CD14-positive monocyte (primary cell): Measurements from ENCODE around the gene EFEMP2. TPM values are rescaled to one million over a fixed set of nuclear protein-coding genes. Genes with fewer than 3 reads are reported as not detected.

Experiments used
- DNase-seq, 3 donors: peaks; one replicate each; pipeline ENCODE4 v3.0.0-alpha.2; 2011 to 2022
- H2AFZ ChIP-seq: 2 replicates; pipeline ENCODE4 v1.6.0; 2012; ENCODE audit warnings: mild to moderate bottlenecking, low read depth, low read length, inconsistent platforms; ENCODE audit not compliant: insufficient read depth, poor library complexity, severe bottlenecking
- H3K27ac ChIP-seq, 2 donors: 1 replicate in 1 of 2; 2 replicates in 1 of 2; pipeline ENCODE4 v1.5.1; 2012 to 2013; ENCODE audit warnings: low read length in 2 of 2, control low read depth in 1 of 2, inconsistent platforms in 1 of 2, low read depth in 1 of 2, mild to moderate bottlenecking in 1 of 2
- H3K27me3 ChIP-seq, 2 donors: one replicate each; pipeline versions ENCODE4 v1.6.0 to v1.6.1; 2011 to 2013; ENCODE audit warnings: low read length in 2 of 2; ENCODE audit not compliant: control insufficient read depth in 2 of 2, insufficient read depth in 2 of 2
- H3K36me3 ChIP-seq, 2 donors: replicated peaks in 1 of 2; 1 replicate in 1 of 2; 2 replicates in 1 of 2; pipeline versions ENCODE4 v1.5.1 to v1.6.1; 2012 to 2013; ENCODE audit warnings: low read length in 2 of 2, control low read depth in 1 of 2, inconsistent platforms in 1 of 2, mild to moderate bottlenecking in 1 of 2; ENCODE audit not compliant: insufficient read depth in 2 of 2, control insufficient read depth in 1 of 2
- H3K4me1 ChIP-seq, 2 donors: 1 replicate in 1 of 2; 2 replicates in 1 of 2; pipeline versions ENCODE4 v1.5.1 to v1.6.1; 2012 to 2013; ENCODE audit warnings: low read length in 2 of 2, control low read depth in 1 of 2, inconsistent platforms in 1 of 2, mild to moderate bottlenecking in 1 of 2, moderate library complexity in 1 of 2; ENCODE audit not compliant: insufficient read depth in 2 of 2, control insufficient read depth in 1 of 2
- H3K4me2 ChIP-seq: replicated peaks from 2 replicates; pipeline ENCODE3; 2012; ENCODE audit warnings: low read length, moderate library complexity, mild to moderate bottlenecking; ENCODE audit not compliant: poor library complexity, severe bottlenecking; ENCODE audit errors: extremely low read depth
- H3K4me3 ChIP-seq, 3 experiments: fragments of 200-600 bp in 1 of 3; sonication (generic) in 1 of 3; replicated peaks in 1 of 3; 1 replicate in 2 of 3; 2 replicates in 1 of 3; pipeline ENCODE4 v1.5.1; 2011 to 2013; ENCODE audit warnings: low read length in 3 of 3, mild to moderate bottlenecking in 3 of 3, control low read depth in 2 of 3, low read depth in 2 of 3, inconsistent platforms in 1 of 3, moderate library complexity in 1 of 3
- H3K79me2 ChIP-seq: 2 replicates; pipeline ENCODE4 v1.6.0; 2012; ENCODE audit warnings: mild to moderate bottlenecking, control low read depth, inconsistent platforms, low read length, moderate library complexity; ENCODE audit not compliant: insufficient read depth
- H3K9ac ChIP-seq: 2 replicates; pipeline ENCODE4 v1.6.0; 2017; ENCODE audit warnings: low read length, mild to moderate bottlenecking; ENCODE audit not compliant: insufficient read depth, poor library complexity, severe bottlenecking
- H3K9me3 ChIP-seq, 2 donors: replicated peaks in 1 of 2; 1 replicate in 1 of 2; 2 replicates in 1 of 2; pipeline versions ENCODE4 v1.5.1 to v1.6.1; 2012 to 2013; ENCODE audit warnings: low read length in 2 of 2, control low read depth in 1 of 2; ENCODE audit not compliant: control insufficient read depth in 1 of 2, insufficient read depth in 1 of 2
- H4K20me1 ChIP-seq: 2 replicates; pipeline ENCODE4 v1.6.0; 2012; ENCODE audit warnings: mild to moderate bottlenecking, low read length, control low read depth, moderate library complexity; ENCODE audit not compliant: insufficient read depth
- H3K27ac Mint-ChIP-seq, 7 donors: one replicate each; pipeline ENCODE4 v1.8.0; 2020; ENCODE audit warnings: mild to moderate bottlenecking in 7 of 7, mixed read lengths in 7 of 7, moderate library complexity in 6 of 7, inconsistent platforms in 2 of 7
- H3K27me3 Mint-ChIP-seq, 3 donors: one replicate each; pipeline ENCODE4 v1.8.0; 2021 to 2022; ENCODE audit warnings: low read depth in 3 of 3, mild to moderate bottlenecking in 3 of 3, mixed read lengths in 3 of 3, moderate library complexity in 3 of 3, inconsistent platforms in 1 of 3
- H3K36me3 Mint-ChIP-seq, 2 donors: one replicate each; pipeline ENCODE4 v1.8.0; 2020; ENCODE audit warnings: mixed read lengths in 2 of 2, inconsistent platforms in 1 of 2, mild to moderate bottlenecking in 1 of 2
- H3K4me1 Mint-ChIP-seq: one replicate; pipeline ENCODE4 v1.8.0; 2020; ENCODE audit warnings: mild to moderate bottlenecking, mixed read lengths
- H3K4me3 Mint-ChIP-seq, 2 donors: one replicate each; pipeline ENCODE4 v1.8.0; 2020; ENCODE audit warnings: mild to moderate bottlenecking in 2 of 2, mixed read lengths in 2 of 2, moderate library complexity in 1 of 2
- H3K9me3 Mint-ChIP-seq, 7 donors: one replicate each; pipeline ENCODE4 v1.8.0; 2020 to 2022; ENCODE audit warnings: mixed read lengths in 7 of 7, mild to moderate bottlenecking in 6 of 7, moderate library complexity in 6 of 7, inconsistent platforms in 2 of 7
- WGBS: methylation state at CpG from one replicate; pipeline ENCODE4 v1.1.5; 2013; ENCODE audit warnings: missing lambda C conversion rate; ENCODE audit not compliant: insufficient coverage; 5-methylcytosine and 5-hydroxymethylcytosine counted together
- intact Hi-C, 2 donors: fragments of 100-400 bp; cut with micrococcal nuclease; formaldehyde crosslinking; loops; one replicate each; pipeline versions ENCODE4 v1.15.0 to v1.15.1; 2023
- polyA plus RNA-seq, 3 donors: library from polyadenylated mRNA; depleted of rRNA in 1 of 3; unstranded in 2 of 3; stranded (reverse) in 1 of 3; fragments of 300-500 nt in 2 of 3; fragments of >200 nt in 1 of 3; fragmentation: Illumina TruSeq in 2 of 3; gene quantifications; 1 replicate in 2 of 3; 2 replicates in 1 of 3; pipeline ENCODE4 v1.2.3, GENCODE V29; 2012 to 2021
- TF ChIP-seq, protein P1 (sequence below): fragments of 200-600 bp; IDR thresholded peaks from one replicate; pipeline ENCODE4 v1.8.0; 2022; ENCODE audit warnings: antibody characterized with exemption, mild to moderate bottlenecking

The EFEMP2 gene
- polyA plus RNA-seq, 3 donors, result 0.44 to 14.7 TPM; not detected in 1

DNA sequence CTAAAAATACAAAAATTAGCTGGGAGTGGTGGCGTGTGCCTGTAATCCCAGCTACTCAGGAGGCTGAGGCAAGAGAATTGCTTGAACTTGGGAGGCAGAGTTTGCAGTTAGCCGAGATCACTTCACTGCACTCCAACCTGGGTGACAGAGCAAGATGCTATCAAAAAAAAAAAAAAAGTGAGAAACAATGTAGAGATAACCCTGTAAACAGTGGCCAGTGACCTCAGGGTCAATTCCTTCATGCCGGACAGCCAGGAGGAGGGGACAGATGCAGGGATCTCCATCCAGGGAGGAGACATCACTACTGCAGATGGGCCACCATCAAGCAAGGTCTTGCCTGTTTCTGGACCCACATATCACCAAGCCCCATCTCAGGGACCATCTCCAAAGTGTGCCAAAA, 24.9 kb downstream of the EFEMP2 start:
- 93% methylated on average over 2 of the region's 3 CpGs for WGBS
- Histone ChIP-seq H3K27me3 (no peaks in the 10 kb centered on the region), H3K4me3 (no peak overlapping the region), H2AFZ (no peak overlapping the region), H3K9ac (no peak overlapping the region), H3K27ac (no peak overlapping the region), H3K4me2 (no peak overlapping the region), H3K36me3 (peaks cover 8 to 23% of the 10 kb centered on the region in 2 donors), H3K9me3 (peaks cover 4 to 8% of the 10 kb centered on the region in 2 donors), H3K4me1 (no peaks in the 10 kb centered on the region), H3K79me2 (no peaks in the 10 kb centered on the region), H4K20me1 (peaks cover 33% of the 10 kb centered on the region)
- DNase-seq, result no peak
- intact Hi-C loops, result no loop called here
- Mint-ChIP-seq H3K4me3 (no peak overlapping the region), H3K9me3 (peaks cover 0 to 10% (median 8%) of the 10 kb centered on the region in 7 donors), H3K27ac (peak overlapping the region in 1 of 7 donors; percentile 12), H3K36me3 (peaks cover 11 to 18% of the 10 kb centered on the region in 2 donors), H3K4me1 (peaks cover 9% of the 10 kb centered on the region), H3K27me3 (peaks cover 0 to 5% (median under 1%) of the 10 kb centered on the region in 3 donors)
- TF ChIP-seq, protein P1, sequence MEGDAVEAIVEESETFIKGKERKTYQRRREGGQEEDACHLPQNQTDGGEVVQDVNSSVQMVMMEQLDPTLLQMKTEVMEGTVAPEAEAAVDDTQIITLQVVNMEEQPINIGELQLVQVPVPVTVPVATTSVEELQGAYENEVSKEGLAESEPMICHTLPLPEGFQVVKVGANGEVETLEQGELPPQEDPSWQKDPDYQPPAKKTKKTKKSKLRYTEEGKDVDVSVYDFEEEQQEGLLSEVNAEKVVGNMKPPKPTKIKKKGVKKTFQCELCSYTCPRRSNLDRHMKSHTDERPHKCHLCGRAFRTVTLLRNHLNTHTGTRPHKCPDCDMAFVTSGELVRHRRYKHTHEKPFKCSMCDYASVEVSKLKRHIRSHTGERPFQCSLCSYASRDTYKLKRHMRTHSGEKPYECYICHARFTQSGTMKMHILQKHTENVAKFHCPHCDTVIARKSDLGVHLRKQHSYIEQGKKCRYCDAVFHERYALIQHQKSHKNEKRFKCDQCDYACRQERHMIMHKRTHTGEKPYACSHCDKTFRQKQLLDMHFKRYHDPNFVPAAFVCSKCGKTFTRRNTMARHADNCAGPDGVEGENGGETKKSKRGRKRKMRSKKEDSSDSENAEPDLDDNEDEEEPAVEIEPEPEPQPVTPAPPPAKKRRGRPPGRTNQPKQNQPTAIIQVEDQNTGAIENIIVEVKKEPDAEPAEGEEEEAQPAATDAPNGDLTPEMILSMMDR, result no peak

DNA sequence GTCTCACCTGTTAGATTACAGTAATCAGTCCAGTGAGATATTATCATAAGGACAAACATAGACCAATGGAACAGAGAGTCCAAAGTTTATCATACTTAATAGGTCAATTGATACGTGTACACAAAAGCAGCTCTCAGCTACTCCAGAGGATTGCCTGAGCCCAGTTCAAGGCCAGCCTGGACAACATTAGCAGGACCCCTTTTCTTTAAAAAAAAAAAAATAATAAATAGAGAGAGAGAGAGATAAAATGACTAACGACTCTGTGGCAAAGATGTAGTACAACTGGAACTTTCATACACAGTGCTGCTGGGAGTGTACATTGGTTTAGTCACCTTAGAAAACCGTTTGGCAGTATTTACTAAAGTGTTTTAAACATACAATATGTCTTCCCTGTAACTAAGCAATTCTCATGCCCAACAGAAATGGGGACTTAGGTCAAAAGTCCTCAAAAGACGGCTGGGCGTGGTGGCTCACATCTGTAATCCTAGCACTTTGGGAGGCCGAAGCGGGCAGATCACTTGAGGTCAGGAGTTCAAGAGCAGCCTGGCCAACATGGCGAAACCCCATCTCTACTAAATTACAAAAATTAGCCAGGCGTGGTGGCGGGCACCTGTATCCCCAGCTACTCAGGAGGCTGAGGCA, 28.2 kb downstream of the EFEMP2 start:
- H3K27ac Mint-ChIP-seq, result no peak overlapping the region
- no peak overlapping the region for H2AFZ ChIP-seq
- WGBS, result 96% methylated on average over 7 of the region's 10 CpGs

More for the DNA sequence above, 28.2 kb downstream of the EFEMP2 start:
- H3K27me3 ChIP-seq, result no peaks in the 10 kb centered on the region
- peaks cover 5% of the 10 kb centered on the region for H3K4me1 Mint-ChIP-seq
- DNase-seq, result no peak
- H3K27ac ChIP-seq, result no peak overlapping the region
- H3K27me3 Mint-ChIP-seq, result peaks cover 0 to 5% (median 3%) of the 10 kb centered on the region in 3 donors
- no peak overlapping the region for H3K9ac ChIP-seq
- no peaks in the 10 kb centered on the region for H3K36me3 Mint-ChIP-seq
- TF ChIP-seq, protein P1, result no peak
- H3K36me3 ChIP-seq, result no peaks in the 10 kb centered on the region
- intact Hi-C loops, result no loop called here
- no peak overlapping the region for H3K4me3 Mint-ChIP-seq
- no peaks in the 10 kb centered on the region for H3K79me2 ChIP-seq
- no peaks in the 10 kb centered on the region for H3K9me3 ChIP-seq
- no peak overlapping the region for H3K4me2 ChIP-seq
- no peak overlapping the region for H3K4me3 ChIP-seq
- no peaks in the 10 kb centered on the region for H4K20me1 ChIP-seq
- no peaks in the 10 kb centered on the region for H3K9me3 Mint-ChIP-seq
- H3K4me1 ChIP-seq, result no peaks in the 10 kb centered on the region
